A673 (cell line): ENCODE measurements around the gene STRA8. TPM values are rescaled to one million over a fixed set of nuclear protein-coding genes. Genes with fewer than 3 reads are reported as not detected.

Experiments used
- BruUV-seq: library from RNA; stranded (reverse); fragments of 400-500 nt; replicated peaks from 2 replicates; lab custom pipeline; 2021; lab: Mats Ljungman, UMichigan
- CTCF ChIA-PET: fragments of 300-600 bp; sonication (Branson Sonifier 250); formaldehyde crosslinking; loops from one replicate; lab custom pipeline; 2022; ENCODE audit warnings: antibody characterized with exemption; lab: Charles Lee
- POLR2A ChIA-PET: fragments of 300-600 bp; sonication (Branson Sonifier 250); formaldehyde crosslinking; loops from one replicate; lab custom pipeline; 2022; ENCODE audit warnings: antibody characterized with exemption; ENCODE audit not compliant: low non-redundant PET; lab: Charles Lee
- DNase-seq: peaks from one replicate; pipeline ENCODE4 v3.0.0-alpha.2; 2015; ENCODE audit warnings: low spot score
- H3K27ac ChIP-seq: fragments of 200-600 bp; sonication (generic); 2 replicates; pipeline ENCODE4 v1.5.1; 2016; ENCODE audit warnings: mixed run types, low read depth, mild to moderate bottlenecking, mixed read lengths, antibody characterized with exemption, low read length; ENCODE audit not compliant: poor library complexity, severe bottlenecking
- H3K27me3 ChIP-seq: fragments of 200-600 bp; sonication (generic); replicated peaks from 2 replicates; pipeline ENCODE4 v1.6.1; 2017; ENCODE audit warnings: mixed run types, low read depth, mild to moderate bottlenecking, mixed read lengths, antibody characterized with exemption, low read length; ENCODE audit not compliant: insufficient read depth, poor library complexity
- H3K36me3 ChIP-seq: fragments of 200-600 bp; sonication (generic); 2 replicates; pipeline ENCODE4 v1.6.1; 2016; ENCODE audit warnings: mixed run types, mild to moderate bottlenecking, mixed read lengths, antibody characterized with exemption, low read length; ENCODE audit not compliant: insufficient read depth, poor library complexity, severe bottlenecking
- H3K4me1 ChIP-seq: fragments of 200-600 bp; sonication (generic); 2 replicates; pipeline ENCODE4 v1.6.1; 2017; ENCODE audit warnings: mixed run types, mild to moderate bottlenecking, mixed read lengths, antibody characterized with exemption, low read length; ENCODE audit not compliant: insufficient read depth, poor library complexity, severe bottlenecking
- H3K4me3 ChIP-seq: fragments of 200-600 bp; sonication (generic); 2 replicates; pipeline ENCODE4 v1.5.1; 2016; ENCODE audit warnings: low read depth, mixed run types, mild to moderate bottlenecking, mixed read lengths, low read length; ENCODE audit not compliant: poor library complexity, severe bottlenecking
- H3K9me3 ChIP-seq: fragments of 200-600 bp; sonication (generic); 2 replicates; pipeline ENCODE4 v1.6.1; 2016; ENCODE audit warnings: mixed run types, low read depth, mild to moderate bottlenecking, mixed read lengths, antibody characterized with exemption, low read length; ENCODE audit not compliant: poor library complexity, severe bottlenecking
- EZH2 ChIP-seq: fragments of 200-600 bp; sonication (generic); IDR thresholded peaks from 2 replicates; pipeline ENCODE4 v1.6.1; 2017; ENCODE audit warnings: borderline replicate concordance, low read depth, mild to moderate bottlenecking, mixed read lengths, antibody characterized with exemption, low read length; ENCODE audit not compliant: poor library complexity, severe bottlenecking
- intact Hi-C: fragments of 100-400 bp; cut with micrococcal nuclease; formaldehyde crosslinking; loops from one replicate; pipeline ENCODE4 v1.10.0; 2022; ENCODE audit not compliant: unreplicated experiment
- total RNA-seq: library from RNA; stranded (reverse); gene quantifications from 2 replicates; pipeline ENCODE4 v1.2.3, GENCODE V29; 2021
- TF ChIP-seq, protein P1 (sequence below): fragments of 300-800, 200-600 bp; sonication (generic); conservative IDR thresholded peaks from 2 replicates; pipeline ENCODE4 v1.5.1; 2017; ENCODE audit warnings: low read depth, mild to moderate bottlenecking, antibody characterized with exemption, low read length, moderate library complexity, mixed read lengths

STRA8 gene
- total RNA-seq, 1 experiment from 2014 or later: not detected

DNA sequence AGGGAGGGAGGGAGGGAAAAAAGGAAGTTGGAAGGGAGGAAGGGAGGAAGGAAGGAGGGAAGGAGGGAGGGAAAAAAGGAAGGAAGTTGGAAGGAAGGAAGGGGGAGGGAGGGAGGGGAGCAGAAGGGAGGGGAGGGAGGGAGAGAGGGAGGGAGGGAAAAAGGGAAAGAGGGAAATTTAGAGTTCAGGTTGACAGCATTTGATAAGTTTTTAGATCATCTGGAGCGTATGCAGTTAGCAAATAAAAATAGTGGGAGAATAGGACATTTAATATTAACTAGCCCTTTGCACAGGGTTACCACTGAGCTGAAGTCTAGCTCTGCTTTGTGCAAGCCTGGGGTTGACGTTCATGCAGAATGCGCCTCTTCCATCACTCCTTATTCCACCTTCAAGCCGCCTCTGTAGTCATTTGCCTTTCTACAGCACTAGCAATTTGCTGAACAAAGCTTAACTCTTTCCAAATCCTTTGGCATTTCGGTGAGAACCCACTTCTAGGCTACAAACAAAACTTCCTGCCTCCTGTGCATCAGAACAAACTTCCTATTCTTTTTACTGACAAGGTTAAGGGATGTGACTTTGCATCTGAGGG is 8.6 kb downstream of the STRA8 start:
- ChIA-PET CTCF (no interaction called here), POLR2A (no interaction called here)
- TF ChIP-seq EZH2: no peak
- TF ChIP-seq, protein P1, sequence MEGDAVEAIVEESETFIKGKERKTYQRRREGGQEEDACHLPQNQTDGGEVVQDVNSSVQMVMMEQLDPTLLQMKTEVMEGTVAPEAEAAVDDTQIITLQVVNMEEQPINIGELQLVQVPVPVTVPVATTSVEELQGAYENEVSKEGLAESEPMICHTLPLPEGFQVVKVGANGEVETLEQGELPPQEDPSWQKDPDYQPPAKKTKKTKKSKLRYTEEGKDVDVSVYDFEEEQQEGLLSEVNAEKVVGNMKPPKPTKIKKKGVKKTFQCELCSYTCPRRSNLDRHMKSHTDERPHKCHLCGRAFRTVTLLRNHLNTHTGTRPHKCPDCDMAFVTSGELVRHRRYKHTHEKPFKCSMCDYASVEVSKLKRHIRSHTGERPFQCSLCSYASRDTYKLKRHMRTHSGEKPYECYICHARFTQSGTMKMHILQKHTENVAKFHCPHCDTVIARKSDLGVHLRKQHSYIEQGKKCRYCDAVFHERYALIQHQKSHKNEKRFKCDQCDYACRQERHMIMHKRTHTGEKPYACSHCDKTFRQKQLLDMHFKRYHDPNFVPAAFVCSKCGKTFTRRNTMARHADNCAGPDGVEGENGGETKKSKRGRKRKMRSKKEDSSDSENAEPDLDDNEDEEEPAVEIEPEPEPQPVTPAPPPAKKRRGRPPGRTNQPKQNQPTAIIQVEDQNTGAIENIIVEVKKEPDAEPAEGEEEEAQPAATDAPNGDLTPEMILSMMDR: no peak
- no peak overlapping the region for H3K27ac ChIP-seq
- intact Hi-C loops: no loop called here
- no peaks in the 10 kb centered on the region for H3K4me1 ChIP-seq
- DNase-seq: no peak
- no peaks in the 10 kb centered on the region for H3K27me3 ChIP-seq
- H3K9me3 ChIP-seq: no peaks in the 10 kb centered on the region
- BruUV-seq: no TSS peak
- H3K4me3 ChIP-seq: no peak overlapping the region
- no peaks in the 10 kb centered on the region for H3K36me3 ChIP-seq

DNA sequence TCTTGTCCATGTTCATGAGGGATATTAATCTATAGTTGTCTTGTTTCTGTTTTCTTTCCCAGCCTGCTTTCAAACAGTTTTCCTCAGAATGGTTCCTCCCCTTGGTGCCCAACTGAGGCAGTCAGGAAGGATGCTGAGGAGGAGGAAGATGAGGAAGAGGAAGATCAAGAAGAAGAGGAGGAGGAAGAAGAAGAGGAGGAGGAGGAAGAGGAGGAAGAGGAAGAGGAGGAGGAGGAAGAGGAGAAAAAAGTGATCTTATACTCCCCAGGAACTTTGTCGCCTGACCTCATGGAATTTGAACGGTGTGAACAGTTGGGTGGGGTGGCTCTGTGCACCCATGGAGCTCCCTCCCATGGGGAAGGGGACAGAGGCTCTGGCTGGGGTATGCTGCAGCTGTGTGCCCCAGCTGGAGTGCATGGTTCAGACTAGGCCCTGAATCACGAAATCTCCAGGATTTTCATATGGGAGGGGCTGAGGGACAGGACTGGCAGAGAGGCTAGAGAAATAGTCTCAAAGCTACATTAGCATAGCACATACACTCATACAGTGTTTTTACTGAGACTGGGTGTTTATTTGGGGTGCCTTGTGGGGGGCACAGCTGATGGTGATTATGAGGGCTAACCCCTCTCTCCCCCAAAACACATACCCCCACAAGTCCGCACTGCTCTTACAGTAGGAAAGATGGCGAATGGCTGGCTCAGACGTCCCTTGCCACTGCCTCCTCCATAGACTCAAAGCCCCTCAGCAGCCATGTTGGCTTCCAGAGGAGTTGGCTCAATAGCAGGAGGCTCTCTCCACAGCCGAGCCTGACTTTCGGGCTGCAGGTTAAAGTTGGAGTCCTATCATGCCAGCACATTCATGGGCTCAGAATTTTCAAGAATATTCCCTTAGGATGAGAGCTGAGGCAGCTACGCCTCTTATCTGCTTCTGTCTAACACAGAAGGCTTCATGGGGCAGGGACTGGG is 11.9 kb downstream of the STRA8 start:
- Histone ChIP-seq H3K4me3 (no peak overlapping the region), H3K9me3 (no peaks in the 10 kb centered on the region), H3K4me1 (no peaks in the 10 kb centered on the region), H3K36me3 (no peaks in the 10 kb centered on the region), H3K27me3 (no peaks in the 10 kb centered on the region), H3K27ac (no peak overlapping the region)
- CTCF ChIA-PET: no interaction called here
- BruUV-seq: no TSS peak
- intact Hi-C loops: no loop called here
- TF ChIP-seq, protein P1: no peak
- POLR2A ChIA-PET: no interaction called here
- no peak for DNase-seq

GRCh38 chr7:135246191-135246825 is 12.7 kb downstream of the STRA8 start:
- no peaks in the 10 kb centered on the region for H3K9me3 ChIP-seq
- intact Hi-C loops: no loop called here
- H3K27me3 ChIP-seq: no peaks in the 10 kb centered on the region
- BruUV-seq: no TSS peak
- DNase-seq: no peak
- H3K4me3 ChIP-seq: no peak overlapping the region
- no peaks in the 10 kb centered on the region for H3K4me1 ChIP-seq
- no peaks in the 10 kb centered on the region for H3K36me3 ChIP-seq
- no peak for TF ChIP-seq EZH2
- TF ChIP-seq, protein P1: no peak
- ChIA-PET CTCF (no interaction called here), POLR2A (no interaction called here)
- no peak overlapping the region for H3K27ac ChIP-seq
